Measurements from ENCODE around the gene ERBB3. TPM values are rescaled to one million over a fixed set of nuclear protein-coding genes. Genes with fewer than 3 reads are reported as not detected.

ERBB3 gene
- total RNA-seq, 1 experiment from 2014 or later = 40.6 TPM

GRCh38 chr12:56127888-56128669, 48.1 kb downstream of the ERBB3 start, which contains the start of gene ESYT1:
TSS of gene ESYT1 (plus strand) at chr12:56128267. CDS start at chr12:56128320, 53 bp downstream.
- peak within 1 kb of the TSS; percentile 85 for H2AFZ ChIP-seq (ENCODE audit: low read length)
- H3K79me2 ChIP-seq (ENCODE audit: low read length) = peaks cover 25% of the 10 kb centered on the region
- ChIA-PET POLR2A (ENCODE audit: unreplicated experiment) (interaction anchor here (0.6 to 1.4 kb wide), 8 partner anchors 10 to 231 kb away, joined by 3 to 17 read pairs (median 4); partner anchors contain the start of genes MYL6, PA2G4, RNF41 and SMARCC2), CTCF (interaction anchor here (0.5 to 1.8 kb wide), 7 partner anchors 9 to 132 kb away, joined by 3 to 17 read pairs (median 4); partner anchors contain the start of genes SMARCC2 and ZC3H10)
- BruUV-seq (replicated peaks) = TSS peak; percentile 63
- H3K27me3 ChIP-seq (ENCODE audit: low read length) = no peaks in the 10 kb centered on the region
- no peaks in the 10 kb centered on the region for H3F3A ChIP-seq (ENCODE audit: low read length, unreplicated experiment)
- H3K9me2 ChIP-seq (replicated peaks; ENCODE audit: low read length) = no peaks in the 10 kb centered on the region
- H3K27ac ChIP-seq (ENCODE audit: low read length) = peak within 1 kb of the TSS; percentile 39; the same call in 1 of the 2 replicates
- H3K9me3 ChIP-seq (ENCODE audit: low read length) = no peaks in the 10 kb centered on the region
- peak; percentile 90 for ATAC-seq
- H3K36me3 ChIP-seq (ENCODE audit: low read depth, low read length) = peaks cover 20% of the 10 kb centered on the region; the same call in 1 of the 2 replicates
- intact Hi-C loops (cut with micrococcal nuclease) = loop anchor here (2.0 kb wide), 1 partner anchor 61 kb away; the partner anchor contains the start of gene SMARCC2
- H3K4me3 ChIP-seq (ENCODE audit: low read length) = peak within 1 kb of the TSS; percentile 96
- DNase-seq = peak; percentile 100
- H3K9ac ChIP-seq (ENCODE audit: low read length) = peak within 1 kb of the TSS; percentile 84
- no peaks in the 10 kb centered on the region for H4K20me1 ChIP-seq (ENCODE audit: low read length)
- TF ChIP-seq CTCF (conservative IDR thresholded peaks at IDR 0.05; ENCODE audit: low read depth, low read length) (no peak), EZH2 (IDR thresholded peaks at IDR 0.05; ENCODE audit: low read length, unreplicated experiment) (no peak), EZH2phosphoT487 (IDR thresholded peaks at IDR 0.05; ENCODE audit: borderline replicate concordance, low read length) (no peak)
- H3K4me1 ChIP-seq (ENCODE audit: insufficient read depth, low read length) = peaks cover 33% of the 10 kb centered on the region
- H3K4me2 ChIP-seq (ENCODE audit: low read length) = peak within 1 kb of the TSS; percentile 100

- peaks cover 33% of the 10 kb centered on the region for H3K4me1 ChIP-seq (ENCODE audit: insufficient read depth, low read length)
Measured at GRCh38 chr12:56128670-56129205, 48.8 kb downstream of the ERBB3 start.

More at GRCh38 chr12:56128670-56129205, 48.8 kb downstream of the ERBB3 start:
- no peaks in the 10 kb centered on the region for H4K20me1 ChIP-seq (ENCODE audit: low read length)
- H3F3A ChIP-seq (ENCODE audit: low read length, unreplicated experiment) = no peaks in the 10 kb centered on the region
- no peaks in the 10 kb centered on the region for H3K9me2 ChIP-seq (replicated peaks; ENCODE audit: low read length)
- CTCF ChIA-PET = interaction anchor here (1.7 to 1.8 kb wide), 2 partner anchors 10 to 60 kb away, joined by 11 to 17 read pairs; partner anchors contain the start of genes SMARCC2 and ZC3H10
- H3K4me3 ChIP-seq (ENCODE audit: low read length) = peak overlapping the region; percentile 96
- BruUV-seq (replicated peaks) = no TSS peak
- peaks cover 26% of the 10 kb centered on the region for H3K36me3 ChIP-seq (ENCODE audit: low read depth, low read length)
- H3K27me3 ChIP-seq (ENCODE audit: low read length) = no peaks in the 10 kb centered on the region
- no peak for TF ChIP-seq EZH2phosphoT487 (IDR thresholded peaks at IDR 0.05; ENCODE audit: borderline replicate concordance, low read length)
- no peaks in the 10 kb centered on the region for H3K9me3 ChIP-seq (ENCODE audit: low read length)
- intact Hi-C loops (cut with micrococcal nuclease) = no loop called here
- DNase-seq (no peak), ATAC-seq (peak; percentile 6)
- peak overlapping the region; percentile 85 for H2AFZ ChIP-seq (ENCODE audit: low read length)
- POLR2A ChIA-PET (ENCODE audit: unreplicated experiment) = interaction anchor here (0.6 to 1.4 kb wide), 5 partner anchors 30 to 93 kb away, joined by 4 to 17 read pairs (median 4); partner anchors contain the start of genes MYL6 and RNF41
- H3K4me2 ChIP-seq (ENCODE audit: low read length) = peak overlapping the region; percentile 100
- H3K9ac ChIP-seq (ENCODE audit: low read length) = peak overlapping the region; percentile 84
- peaks cover 25% of the 10 kb centered on the region for H3K79me2 ChIP-seq (ENCODE audit: low read length)
- H3K27ac ChIP-seq (ENCODE audit: low read length) = no peak overlapping the region; the same call in 1 of the 2 replicates

All from PC-3 (cell line).